ENCODE results near the gene GFI1. TPM values are rescaled to one million over a fixed set of nuclear protein-coding genes. Genes with fewer than 3 reads are reported as not detected.
A peak's percentile ranks its signal among the peaks of the same experiment; 100 is the strongest.

Gene GFI1
- total and polyA plus RNA-seq, 2 of the 8 experiments (the other 6 are each of a cell fraction or from before 2014, with no cell fraction given): 0.08 to 0.17 TPM

- FAIRE-seq (no peak), DNase-seq (ENCODE audit: low read depth in 1 of 2, low spot score in 2 of 2) (peak in 1 of 2 experiments; percentile 54)
- H2AK5ac ChIP-seq (ENCODE audit: low read depth, low read length): no peak overlapping the region
- no peak overlapping the region for H3K27ac ChIP-seq (ENCODE audit: low read depth, low read length)
- no peak overlapping the region for H3K56ac ChIP-seq (replicated peaks; ENCODE audit: insufficient read length, low read depth, low read length)
- peaks cover 0 to 8% (median 0%) of the 10 kb centered on the region in 4 experiments; a peak in 1 of 8 replicates for H3K36me3 ChIP-seq (ENCODE audit: control insufficient read depth in 2 of 4, insufficient read depth in 4 of 4, low read length in 3 of 4)
- H3K4me2 ChIP-seq (ENCODE audit: insufficient read depth in 1 of 2, low read depth in 2 of 2, low read length in 2 of 2): peak overlapping the region; percentile 81 to 97
- no peak overlapping the region for H2BK12ac ChIP-seq (ENCODE audit: low read depth, low read length)
- no peak overlapping the region; the same call in 1 of the 2 replicates for H4K8ac ChIP-seq (ENCODE audit: extremely low read depth, insufficient read depth, low read length)
- H3K14ac ChIP-seq (ENCODE audit: insufficient read length): no peak overlapping the region
- peaks cover 0 to 54% (median 28%) of the 10 kb centered on the region in 4 experiments; a peak in 6 of 7 replicates for H3K4me1 ChIP-seq (replicated peaks in 1 of 4; ENCODE audit: control insufficient read depth in 3 of 4, insufficient read depth in 4 of 4, low read length in 3 of 4)
- no peak overlapping the region for H4K5ac ChIP-seq (ENCODE audit: insufficient read length, low read depth, low read length)
- H3K9ac ChIP-seq (replicated peaks in 1 of 4; ENCODE audit: extremely low read depth in 1 of 4, low read depth in 3 of 4, low read length in 3 of 4): no peak overlapping the region
- no peak overlapping the region for H3K4ac ChIP-seq (replicated peaks; ENCODE audit: insufficient read length, low read depth, low read length)
- no peaks in the 10 kb centered on the region for H3K79me2 ChIP-seq (ENCODE audit: control insufficient read depth in 1 of 2, insufficient read depth in 2 of 2, low read length in 2 of 2)
- peaks cover 1 to 15% of the 10 kb centered on the region in 2 experiments for H4K20me1 ChIP-seq (replicated peaks in 1 of 2; ENCODE audit: control insufficient read depth in 1 of 2, insufficient read depth in 2 of 2, low read length in 2 of 2)
- WGBS, 2 experiments (ENCODE audit: extremely low coverage in 1 of 2, insufficient coverage in 1 of 2, insufficient read length in 1 of 2, insufficient replicate concordance in 2 of 2, low coverage in 1 of 2, low lambda C conversion rate in 2 of 2, missing lambda C conversion rate in 1 of 2): 5% methylated on average over 37 of the region's 39 CpGs; no CpG with 5 or more reads in 1 of the 2 experiments
- no peak overlapping the region for H2BK120ac ChIP-seq (replicated peaks; ENCODE audit: low read depth, low read length)
- H3K27me3 ChIP-seq (replicated peaks in 1 of 4; ENCODE audit: control insufficient read depth in 3 of 4, extremely low read depth in 1 of 4, insufficient read depth in 3 of 4, low read length in 3 of 4): peaks cover 81 to 98% (median 95%) of the 10 kb centered on the region in 4 experiments
- ChIA-PET CTCF (ENCODE audit: partially characterized antibody) (interaction anchor here (0.8 to 2.6 kb wide), 4 partner anchors 65 to 350 kb away, joined by 3 to 6 read pairs (median 4); no protein-coding TSS in a partner anchor), POLR2A (ENCODE audit: partially characterized antibody) (interaction anchor here (0.7 to 2.2 kb wide), 2 partner anchors 10 to 350 kb away, joined by 3 to 9 read pairs; partner anchors contain the start of gene RPL5)
- no peak overlapping the region for H2BK20ac ChIP-seq (ENCODE audit: low read length)
- TF ChIP-seq RNF2 (IDR thresholded peaks at IDR 0.05; ENCODE audit: borderline replicate concordance, low read depth, low read length, missing control alignments, poor library complexity, severe bottlenecking): peak; percentile 99
- TF ChIP-seq GTF2F1 (IDR thresholded peaks at IDR 0.05; ENCODE audit: borderline replicate concordance, low read depth, low read length): no peak
- no peak for TF ChIP-seq RAD21 (IDR thresholded peaks at IDR 0.05 in 1 of 2, conservative IDR thresholded peaks at IDR 0.05 in 1 of 2; ENCODE audit: low read depth in 2 of 2, low read length in 2 of 2)
- TF ChIP-seq BRCA1 (IDR thresholded peaks at IDR 0.05; ENCODE audit: low read depth, low read length): no peak
- TF ChIP-seq E2F6 (IDR thresholded peaks at IDR 0.05): no peak
- no peak for TF ChIP-seq HDAC6 (IDR thresholded peaks at IDR 0.05; ENCODE audit: low read depth, low read length)
- peak; percentile 82; the same call in 1 of the 2 replicates for TF ChIP-seq CBX8 (IDR thresholded peaks at IDR 0.05; ENCODE audit: borderline replicate concordance, low read depth, low read length)
- H2BK5ac ChIP-seq (ENCODE audit: low read depth, low read length): no peak overlapping the region
- peaks cover 0 to 7% of the 10 kb centered on the region in 2 experiments; a peak in 1 of 4 replicates for H3K9me3 ChIP-seq (ENCODE audit: insufficient read depth in 2 of 2, low read depth in 1 of 2, low read length in 1 of 2)
- peaks cover 25% of the 10 kb centered on the region; the same call in 1 of the 2 replicates for H3K23me2 ChIP-seq (ENCODE audit: low read depth, low read length)
- no peak overlapping the region; the same call in 1 of the 2 replicates for H3K18ac ChIP-seq (ENCODE audit: extremely low read depth, low read length)
- peak overlapping the region in 3 of 4 experiments; percentile 21 to 63 (median 46); a peak in 6 of 8 replicates for H3K4me3 ChIP-seq (ENCODE audit: extremely low read depth in 1 of 4, insufficient read depth in 2 of 4, low read depth in 3 of 4, low read length in 4 of 4)
- no peak overlapping the region for H2BK15ac ChIP-seq (ENCODE audit: low read length)
- H3K79me1 ChIP-seq (ENCODE audit: low read depth, low read length): no peaks in the 10 kb centered on the region
- no peak overlapping the region for H4K91ac ChIP-seq (replicated peaks; ENCODE audit: insufficient read length, low read length)
- H3K23ac ChIP-seq (ENCODE audit: insufficient read length): no peak overlapping the region
- no peak overlapping the region for H2AFZ ChIP-seq (ENCODE audit: low read length)
These were observed 4.6 kb downstream of the GFI1 start for GRCh38 chr1:92481971-92482664.

All from H1 (cell line).